HG03354 (cell line): Measurements from ENCODE around the gene PRKCI.
"Not testable (repeated sequence)": the region's sequence is repeated elsewhere in the genome, so short reads cannot be mapped to it uniquely, and the experiment has no call there.

Experiments used
- ATAC-seq: cut with Tn5 transposase; IDR thresholded peaks from one replicate; pipeline ENCODE4 v1.9.1; 2021; ENCODE audit warnings: mild to moderate bottlenecking; ENCODE audit not compliant: unreplicated experiment, poor library complexity, severe bottlenecking

The PRKCI gene

GRCh38 chr3:170221924-170222646 is at the start of gene PRKCI:
Gene PRKCI (plus strand): TSS chr3:170222424. CDS start chr3:170222670, 246 bp downstream.
- ATAC-seq: peak; percentile 93

DNA sequence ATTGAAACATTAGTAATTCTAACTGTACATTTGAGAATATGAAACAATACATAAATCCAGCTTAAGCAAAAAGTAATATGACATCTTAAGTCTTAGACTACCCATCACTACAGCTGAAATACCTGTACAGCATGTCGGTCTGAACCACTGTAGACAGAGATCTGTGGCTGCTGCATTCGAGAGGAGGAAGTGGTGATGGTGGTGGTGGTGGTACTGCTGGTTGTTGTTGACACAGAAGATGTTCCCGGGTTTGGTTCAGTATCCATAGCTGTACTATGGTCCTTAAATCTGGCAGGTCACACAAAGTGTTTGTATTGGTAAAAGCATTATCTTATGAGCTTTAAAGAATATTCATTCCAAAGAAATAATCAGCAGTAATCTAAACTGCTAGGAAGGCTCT is 43.6 kb upstream of the PRKCI start:
- ATAC-seq: no peak

GRCh38 chr3:170179432-170179831 is 42.8 kb upstream of the PRKCI start:
- no peak for ATAC-seq

GRCh38 chr3:170180079-170180907 is 41.9 kb upstream of the PRKCI start:
- peak; percentile 37 for ATAC-seq

DNA sequence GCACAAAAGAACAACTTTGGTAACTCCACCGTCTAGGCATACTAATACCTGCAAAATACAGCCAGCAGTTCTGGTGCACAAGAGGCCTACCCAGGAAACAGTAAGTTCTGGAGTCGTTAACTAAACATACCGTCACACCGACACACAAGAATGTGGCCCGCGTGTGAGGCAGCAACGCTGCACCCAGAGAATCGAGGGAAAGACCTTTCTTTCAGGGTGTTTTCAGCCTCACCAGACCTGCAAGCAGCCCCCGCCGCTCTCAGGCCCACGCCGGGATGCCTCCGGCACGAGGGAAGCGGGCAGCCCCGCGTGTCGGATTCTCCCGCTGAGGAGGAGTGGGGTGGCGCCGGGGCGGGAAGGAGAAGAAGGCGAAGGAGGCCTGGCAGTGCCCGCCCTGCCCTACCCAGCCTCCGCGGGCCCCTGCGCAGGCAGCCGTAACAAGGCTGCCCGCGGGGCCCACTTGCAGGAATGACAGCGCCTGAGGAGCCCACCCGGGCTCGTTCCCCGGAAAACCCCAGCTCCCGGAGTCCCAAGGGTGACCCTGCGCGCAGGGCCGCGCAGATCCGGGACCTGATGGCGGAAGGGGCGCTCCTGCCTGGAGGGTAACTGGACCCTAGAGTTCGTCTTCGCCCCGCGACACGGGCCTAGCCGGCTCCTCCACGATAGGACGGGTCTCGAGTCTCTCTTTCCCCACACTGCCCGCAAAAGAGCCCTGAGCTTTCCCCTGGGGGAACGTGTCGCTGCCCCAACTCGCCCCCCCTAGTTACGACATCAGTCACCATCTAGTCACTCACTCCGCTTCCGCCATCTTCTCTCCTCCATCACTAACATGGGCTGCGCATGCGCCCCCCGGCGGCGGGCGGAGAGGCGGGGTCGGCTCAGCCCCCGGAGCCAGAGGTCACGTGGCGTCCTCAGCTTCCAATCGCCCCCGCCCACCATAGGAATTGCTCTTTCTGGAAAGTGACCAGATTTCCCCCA is 41.0 kb upstream of the PRKCI start, which contains the start of gene PHC3:
TSS of gene PHC3 (minus strand) at position 826 of the 978 bp plus-strand sequence. CDS start at position 808, 18 bp downstream.
- ATAC-seq: peak; percentile 87

- peak; percentile 23 for ATAC-seq
Observed at GRCh38 chr3:170189398-170190256, 32.6 kb upstream of the PRKCI start.

- ATAC-seq: not testable (repeated sequence)
Observed at GRCh38 chr3:170195759-170196158, 26.5 kb upstream of the PRKCI start.

DNA sequence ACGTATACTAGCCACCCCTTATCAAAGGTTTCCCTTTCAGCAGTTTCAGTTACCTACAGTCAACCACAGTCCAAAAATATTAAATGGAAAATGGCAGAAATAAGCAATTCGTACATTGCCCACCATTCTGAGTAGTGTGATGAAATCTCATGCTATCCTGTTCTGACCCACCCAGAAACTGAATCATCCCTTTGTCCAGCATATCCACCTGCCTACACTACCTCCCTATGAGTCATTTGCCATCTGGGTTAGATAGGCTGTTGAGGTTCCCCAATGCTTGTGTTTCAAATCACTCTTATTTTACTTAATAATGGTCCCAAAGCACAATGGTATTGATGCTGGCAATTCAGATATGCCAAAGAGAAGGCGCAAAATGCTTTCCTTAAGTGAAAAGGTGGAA is 25.4 kb upstream of the PRKCI start:
- ATAC-seq: no peak

DNA sequence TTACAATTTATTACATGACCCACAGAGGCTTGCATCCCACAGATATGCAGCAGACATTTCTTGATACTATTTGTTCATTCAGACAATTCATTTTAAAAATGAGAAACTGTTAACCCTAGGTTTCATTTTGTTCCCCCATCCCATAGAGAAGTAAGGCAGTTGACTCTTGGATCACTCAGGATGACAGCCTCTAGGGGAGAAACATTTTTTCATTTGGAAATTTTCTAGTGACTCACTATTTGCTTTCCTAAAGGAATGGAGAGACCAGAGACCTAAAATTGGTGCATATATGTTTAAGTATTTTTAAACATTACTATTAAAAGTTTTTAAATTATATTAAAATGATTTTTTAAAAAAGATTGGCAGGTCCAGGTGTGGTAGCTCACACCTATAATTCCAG is 21.2 kb upstream of the PRKCI start:
- ATAC-seq: no peak

DNA sequence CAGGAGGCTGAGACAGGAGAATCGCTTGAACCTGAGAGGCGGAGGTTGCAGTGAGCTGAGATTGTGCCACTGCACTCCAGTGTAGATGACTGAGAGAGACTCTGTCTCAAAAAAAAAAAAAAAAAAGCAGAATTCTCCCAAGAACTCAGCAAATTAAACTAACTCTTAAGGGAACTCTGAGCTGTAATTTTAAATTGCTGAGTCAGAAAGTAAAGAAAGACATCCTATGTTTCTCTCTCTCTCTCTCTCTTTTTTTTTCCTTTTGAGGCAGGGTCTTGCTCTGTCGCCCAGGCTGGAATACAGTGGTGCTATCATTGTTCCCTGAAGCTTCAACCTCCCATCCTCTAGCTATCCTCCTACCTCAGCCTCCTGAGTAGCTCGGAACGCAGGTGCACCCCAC is 20.7 kb upstream of the PRKCI start:
- ATAC-seq: no peak

- ATAC-seq: no peak
Observed at GRCh38 chr3:170203457-170203856, 18.8 kb upstream of the PRKCI start.

DNA sequence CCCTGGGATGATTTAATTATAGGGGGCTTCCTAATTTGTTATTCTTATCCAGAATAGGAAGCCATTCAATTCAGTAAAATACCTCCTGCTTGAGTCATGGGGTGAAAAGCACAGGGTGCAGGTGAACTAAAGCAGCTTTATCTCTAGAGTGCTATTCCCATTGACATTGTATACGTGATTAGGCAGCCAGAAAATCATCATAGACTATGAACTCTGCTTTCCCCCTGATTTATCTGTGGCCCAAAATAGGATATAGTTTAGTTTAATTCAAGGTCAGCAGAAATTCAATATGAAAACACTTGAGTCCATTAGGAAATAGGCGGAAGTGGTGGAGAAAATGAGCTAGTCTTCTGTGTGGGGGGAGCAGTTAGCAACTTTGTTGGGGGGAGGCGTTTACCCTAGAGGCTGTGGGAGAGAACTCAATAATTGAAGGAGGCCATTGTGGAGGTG is 18.2 kb upstream of the PRKCI start:
- no peak for ATAC-seq

DNA sequence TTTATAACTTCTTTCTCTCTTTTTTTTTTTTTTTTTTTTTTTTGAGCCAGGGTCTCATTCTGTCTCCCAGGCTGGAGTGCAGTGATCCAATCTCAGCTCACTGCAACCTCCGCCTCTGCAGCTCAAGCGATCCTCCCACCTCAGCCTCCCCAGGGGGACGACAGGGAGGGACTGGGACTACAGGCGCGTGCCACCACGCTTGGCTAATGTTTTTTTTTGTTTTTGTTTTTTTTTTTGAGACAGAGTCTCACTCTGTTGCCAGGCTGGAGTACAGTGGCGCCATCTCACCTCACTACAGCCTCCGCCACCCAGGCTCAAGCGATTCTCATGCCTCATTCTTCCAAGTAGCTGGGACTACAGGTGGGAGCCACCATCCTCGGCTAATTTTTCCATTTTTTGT is 17.7 kb upstream of the PRKCI start:
- ATAC-seq: no peak

DNA sequence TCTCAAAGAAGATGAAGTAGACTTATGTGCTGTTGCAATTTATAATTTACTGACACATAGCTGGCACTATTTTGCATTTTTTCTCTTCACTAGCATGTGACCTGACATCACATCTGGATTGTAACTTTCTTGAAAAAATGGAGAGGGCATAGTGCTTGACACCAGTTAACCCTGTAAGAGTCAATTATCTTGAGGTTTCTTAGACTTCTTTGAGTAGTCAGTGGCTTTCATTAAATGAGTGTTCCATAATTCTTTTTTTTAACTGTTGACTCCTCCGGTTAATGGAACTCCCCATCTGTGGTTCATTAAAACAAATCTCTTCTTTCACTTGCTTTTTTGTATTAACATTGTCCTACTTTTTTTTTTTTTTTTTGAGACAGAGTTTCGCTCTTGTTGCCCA is 16.9 kb upstream of the PRKCI start:
- no peak for ATAC-seq

DNA sequence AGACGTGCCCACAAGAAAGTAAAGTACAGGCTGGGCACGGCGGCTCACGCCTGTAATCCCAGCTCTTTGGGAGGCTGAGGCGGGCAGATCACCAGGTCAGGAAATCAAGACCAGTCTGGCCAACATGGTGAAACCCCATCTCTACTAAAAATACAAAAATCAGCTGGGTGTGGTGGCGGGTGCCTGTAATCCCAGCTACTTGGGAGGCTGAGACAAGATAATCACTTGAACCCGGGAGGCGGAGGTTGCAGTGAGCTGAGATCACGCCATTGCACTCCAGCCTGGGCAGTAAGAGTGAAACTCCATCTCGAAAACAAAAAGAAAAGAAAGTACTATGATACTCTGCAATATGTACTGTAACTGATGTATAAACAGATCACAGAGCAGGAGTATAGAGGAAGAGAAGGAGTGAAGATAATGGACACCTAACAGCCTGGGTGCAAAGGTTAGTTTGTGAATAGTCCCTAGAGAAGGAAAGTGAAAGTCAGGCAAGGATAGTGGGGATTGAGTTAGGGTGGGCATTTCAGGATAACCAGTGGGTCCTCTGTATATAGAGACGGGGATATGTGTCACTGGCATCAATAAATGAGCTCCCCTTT is 16.0 kb upstream of the PRKCI start:
- not testable (repeated sequence) for ATAC-seq

GRCh38 chr3:170207717-170208116 is 14.5 kb upstream of the PRKCI start:
- no peak for ATAC-seq

GRCh38 chr3:170211668-170212067 is 10.6 kb upstream of the PRKCI start:
- ATAC-seq: no peak

- no peak for ATAC-seq
Observed at GRCh38 chr3:170219850-170220249, 2.4 kb upstream of the PRKCI start.
